H1 (cell line): Measurements from ENCODE around the gene ODC1. TPM values are rescaled to one million over a fixed set of nuclear protein-coding genes. Genes with fewer than 3 reads are reported as not detected.

Experiments
- CTCF ChIA-PET: fragments of 300-600 bp; sonication (Branson Sonifier 250); formaldehyde crosslinking; loops from one replicate; lab custom pipeline; 2021; ENCODE audit not compliant: partially characterized antibody; lab: Charles Lee
- POLR2A ChIA-PET: fragments of 300-600 bp; sonication (Branson Sonifier 250); formaldehyde crosslinking; loops from one replicate; lab custom pipeline; 2021; ENCODE audit warnings: inconsistent platforms; ENCODE audit not compliant: partially characterized antibody; lab: Charles Lee
- DNase-seq, 2 experiments: peaks; one replicate each; pipeline versions ENCODE4 v3.0.0 to v3.0.0-alpha.2; 2010 to 2022; ENCODE audit warnings: low spot score in 2 of 2, low read depth in 1 of 2, mixed read lengths in 1 of 2
- FAIRE-seq: peaks from 2 replicates; lab custom pipeline; 2011; peaks lifted over from hg19 to GRCh38; lab: Jason Lieb, UNC
- H2AFZ ChIP-seq: 2 replicates; pipeline ENCODE4 v1.8.1; 2012; ENCODE audit warnings: low read length, inconsistent platforms
- H2AK5ac ChIP-seq: 2 replicates; pipeline ENCODE4 v1.6.1; 2013; ENCODE audit warnings: low read depth, low read length
- H2BK120ac ChIP-seq: replicated peaks from 2 replicates; pipeline ENCODE3; 2013; ENCODE audit warnings: low read depth, low read length, inconsistent platforms
- H2BK12ac ChIP-seq: 2 replicates; pipeline ENCODE4 v1.6.1; 2013; ENCODE audit warnings: low read depth, low read length
- H2BK15ac ChIP-seq: 2 replicates; pipeline ENCODE4 v1.6.1; 2013; ENCODE audit warnings: low read length
- H2BK20ac ChIP-seq: 2 replicates; pipeline ENCODE4 v1.6.1; 2013; ENCODE audit warnings: low read length
- H2BK5ac ChIP-seq: 2 replicates; pipeline ENCODE4 v1.6.1; 2013; ENCODE audit warnings: low read depth, low read length
- H3K14ac ChIP-seq: 2 replicates; pipeline ENCODE4 v1.6.1; 2013; ENCODE audit warnings: inconsistent platforms; ENCODE audit not compliant: insufficient read length
- H3K18ac ChIP-seq: 2 replicates; pipeline ENCODE4 v1.6.1; 2013; ENCODE audit warnings: low read length; ENCODE audit errors: extremely low read depth
- H3K23ac ChIP-seq: 2 replicates; pipeline ENCODE4 v1.6.1; 2013; ENCODE audit warnings: inconsistent platforms; ENCODE audit not compliant: insufficient read length
- H3K23me2 ChIP-seq: 2 replicates; pipeline ENCODE4 v1.6.1; 2013; ENCODE audit warnings: low read depth, low read length
- H3K27ac ChIP-seq: 2 replicates; pipeline ENCODE4 v1.6.1; 2011; ENCODE audit warnings: low read depth, low read length, inconsistent platforms
- H3K27me3 ChIP-seq, 4 experiments: replicated peaks in 1 of 4; 1 replicate in 1 of 4; 2 replicates in 3 of 4; pipeline versions ENCODE4 v1.6.1 to v1.8.1; 2011 to 2013; ENCODE audit warnings: low read length in 3 of 4, mild to moderate bottlenecking in 3 of 4, inconsistent platforms in 2 of 4, mixed read lengths in 2 of 4, moderate library complexity in 1 of 4; ENCODE audit not compliant: control insufficient read depth in 3 of 4, insufficient read depth in 3 of 4; ENCODE audit errors: extremely low read depth in 1 of 4
- H3K36me3 ChIP-seq, 4 experiments: 2 replicates each; pipeline versions ENCODE4 v1.6.1 to v1.8.1; 2011 to 2013; ENCODE audit warnings: mild to moderate bottlenecking in 4 of 4, low read length in 3 of 4, moderate library complexity in 2 of 4, control low read depth in 1 of 4, inconsistent platforms in 1 of 4; ENCODE audit not compliant: insufficient read depth in 4 of 4, control insufficient read depth in 2 of 4
- H3K4ac ChIP-seq: replicated peaks from 2 replicates; pipeline ENCODE3; 2013; ENCODE audit warnings: low read length, low read depth, mixed read lengths, inconsistent platforms; ENCODE audit not compliant: insufficient read length
- H3K4me1 ChIP-seq, 4 experiments: replicated peaks in 1 of 4; 1 replicate in 1 of 4; 2 replicates in 3 of 4; pipeline versions ENCODE4 v1.6.1 to v1.8.1; 2011 to 2013; ENCODE audit warnings: low read length in 3 of 4, inconsistent platforms in 2 of 4, mixed read lengths in 1 of 4; ENCODE audit not compliant: insufficient read depth in 4 of 4, control insufficient read depth in 3 of 4
- H3K4me2 ChIP-seq, 2 experiments: 2 replicates each; pipeline versions ENCODE4 v1.6.1 to v1.8.1; 2011 to 2013; ENCODE audit warnings: low read depth in 2 of 2, low read length in 2 of 2, control low read depth in 1 of 2, inconsistent platforms in 1 of 2, mild to moderate bottlenecking in 1 of 2; ENCODE audit not compliant: insufficient read depth in 1 of 2
- H3K4me3 ChIP-seq, 4 experiments: fragments of 200-600, 300-600 bp in 1 of 4; sonication (generic), shearing (Covaris generic), sonication (Bioruptor Twin) in 1 of 4; 2 replicates each; pipeline versions ENCODE4 v1.5.1 to v1.8.1; 2011 to 2016; ENCODE audit warnings: low read length in 4 of 4, low read depth in 3 of 4, control low read depth in 2 of 4, inconsistent platforms in 2 of 4, mild to moderate bottlenecking in 2 of 4, mixed read lengths in 1 of 4, moderate library complexity in 1 of 4; ENCODE audit not compliant: insufficient read depth in 2 of 4; ENCODE audit errors: extremely low read depth in 1 of 4
- H3K56ac ChIP-seq: replicated peaks from 2 replicates; pipeline ENCODE3; 2013; ENCODE audit warnings: low read depth, mild to moderate bottlenecking, mixed read lengths, low read length, inconsistent platforms; ENCODE audit not compliant: insufficient read length
- H3K79me1 ChIP-seq: 2 replicates; pipeline ENCODE4 v1.6.1; 2013; ENCODE audit warnings: low read depth, low read length, control low read depth
- H3K79me2 ChIP-seq, 2 experiments: 2 replicates each; pipeline versions ENCODE4 v1.6.1 to v1.8.1; 2012 to 2013; ENCODE audit warnings: low read length in 2 of 2, mild to moderate bottlenecking in 2 of 2, inconsistent platforms in 1 of 2; ENCODE audit not compliant: insufficient read depth in 2 of 2, control insufficient read depth in 1 of 2
- H3K9ac ChIP-seq, 4 experiments: replicated peaks in 1 of 4; 1 replicate in 1 of 4; 2 replicates in 3 of 4; pipeline versions ENCODE4 v1.6.1 to v1.8.1; 2011 to 2013; ENCODE audit warnings: low read depth in 3 of 4, low read length in 3 of 4, control low read depth in 2 of 4, mild to moderate bottlenecking in 2 of 4, moderate library complexity in 2 of 4, inconsistent platforms in 1 of 4; ENCODE audit errors: extremely low read depth in 1 of 4
- H3K9me3 ChIP-seq, 2 experiments: 2 replicates each; pipeline versions ENCODE4 v1.6.1 to v1.8.1; 2012 to 2013; ENCODE audit warnings: mild to moderate bottlenecking in 2 of 2, moderate library complexity in 2 of 2, control low read depth in 1 of 2, inconsistent platforms in 1 of 2, low read depth in 1 of 2, low read length in 1 of 2, mixed read lengths in 1 of 2; ENCODE audit not compliant: insufficient read depth in 2 of 2
- H4K20me1 ChIP-seq, 2 experiments: replicated peaks in 1 of 2; 2 replicates each; pipeline versions ENCODE3 to v1.8.1; 2011 to 2013; ENCODE audit warnings: inconsistent platforms in 2 of 2, low read length in 2 of 2, mild to moderate bottlenecking in 1 of 2; ENCODE audit not compliant: insufficient read depth in 2 of 2, control insufficient read depth in 1 of 2
- H4K5ac ChIP-seq: 2 replicates; pipeline ENCODE4 v1.6.1; 2013; ENCODE audit warnings: low read length, low read depth, mixed read lengths, inconsistent platforms; ENCODE audit not compliant: insufficient read length
- H4K8ac ChIP-seq: 2 replicates; pipeline ENCODE4 v1.8.0; 2013; ENCODE audit warnings: mild to moderate bottlenecking, moderate library complexity, low read length, inconsistent platforms; ENCODE audit not compliant: insufficient read depth; ENCODE audit errors: extremely low read depth
- H4K91ac ChIP-seq: replicated peaks from 2 replicates; pipeline ENCODE3; 2013; ENCODE audit warnings: low read length, mixed read lengths, inconsistent platforms; ENCODE audit not compliant: insufficient read length
- CEBPB ChIP-seq: IDR thresholded peaks from 2 replicates; pipeline ENCODE4 v1.6.1; 2012; ENCODE audit warnings: low read depth, low read length
- CREB1 ChIP-seq: IDR thresholded peaks from 2 replicates; pipeline ENCODE4 v1.6.1; 2012; ENCODE audit warnings: inconsistent platforms
- CTBP2 ChIP-seq: IDR thresholded peaks from 2 replicates; pipeline ENCODE4 v1.7.0; 2011; ENCODE audit warnings: borderline replicate concordance, mild to moderate bottlenecking, moderate library complexity, mixed read lengths, low read length; ENCODE audit not compliant: insufficient read depth, insufficient read length
- EP300 ChIP-seq, 2 experiments: IDR thresholded peaks; 1 replicate in 1 of 2; 2 replicates in 1 of 2; pipeline ENCODE4 v1.6.1; 2011 to 2012; ENCODE audit warnings: low read depth in 2 of 2, low read length in 2 of 2, mild to moderate bottlenecking in 2 of 2, borderline replicate concordance in 1 of 2, inconsistent platforms in 1 of 2, moderate library complexity in 1 of 2
- PHF8 ChIP-seq: fragments of 200-600 bp; sonication (generic); conservative IDR thresholded peaks from 2 replicates; pipeline ENCODE4 v1.7.1; 2012; ENCODE audit warnings: low read depth, mild to moderate bottlenecking, inconsistent platforms, low read length, moderate library complexity
- RFX5 ChIP-seq: IDR thresholded peaks from 2 replicates; pipeline ENCODE4 v1.6.1; 2011; ENCODE audit warnings: low read depth, low read length, improper control_type of control experiment, borderline replicate concordance
- SAP30 ChIP-seq: fragments of 300-600 bp; sonication (generic); IDR thresholded peaks from 2 replicates; pipeline ENCODE4 v1.7.1; 2012; ENCODE audit warnings: low read length, moderate library complexity, mild to moderate bottlenecking, inconsistent platforms; ENCODE audit not compliant: insufficient read depth, insufficient replicate concordance
- SIX5 ChIP-seq: IDR thresholded peaks from 2 replicates; pipeline ENCODE4 v1.6.1; 2011; ENCODE audit warnings: mild to moderate bottlenecking, low read depth, low read length
- SP2 ChIP-seq: IDR thresholded peaks from 2 replicates; pipeline ENCODE4 v1.6.1; 2012; ENCODE audit warnings: mild to moderate bottlenecking, low read length, inconsistent platforms
- SP4 ChIP-seq: IDR thresholded peaks from 2 replicates; pipeline ENCODE4 v1.6.1; 2012; ENCODE audit warnings: low read length, inconsistent platforms
- TAF7 ChIP-seq: optimal IDR thresholded peaks from 2 replicates; pipeline ENCODE3; 2011; ENCODE audit warnings: low read depth, mild to moderate bottlenecking, inconsistent platforms, low read length, moderate library complexity, borderline replicate concordance
- WGBS, 2 experiments: shearing (Covaris generic) in 1 of 2; methylation state at CpG; one replicate each; pipeline versions ENCODE4 v1.1.6 to v1.1.7; 2013 to 2015; ENCODE audit warnings: low lambda C conversion rate in 2 of 2, mixed read lengths in 2 of 2, inconsistent platforms in 1 of 2, low coverage in 1 of 2, missing lambda C conversion rate in 1 of 2; ENCODE audit not compliant: insufficient replicate concordance in 2 of 2, insufficient coverage in 1 of 2, insufficient read length in 1 of 2; ENCODE audit errors: extremely low coverage in 1 of 2, missing lambda C conversion rate in 1 of 2; 5-methylcytosine and 5-hydroxymethylcytosine counted together
- polyA plus RNA-seq, 7 experiments: library from polyadenylated mRNA; depleted of rRNA in 3 of 7; stranded (reverse) in 5 of 7; unstranded in 2 of 7; fragments of >200 nt in 5 of 7; fragments of 200-250 nt in 2 of 7; gene quantifications; 1 replicate in 5 of 7; 2 replicates in 1 of 7; 4 replicates in 1 of 7; pipeline versions ENCODE4 v1.2.1 to v1.2.3, GENCODE V29; 2011 to 2013; ENCODE audit warnings: missing spikeins in 2 of 7, mixed read lengths in 2 of 7
- total RNA-seq: library from RNA; stranded (reverse); fragmentation: NEBNext Ultra II Directional; extraction: Animal tissue kit (Norgen Biotek cat#: 25700); gene quantifications from 2 replicates; pipeline ENCODE4 v1.2.1, GENCODE V29; 2021
- TF ChIP-seq, protein P1 (sequence below): IDR thresholded peaks from 2 replicates; pipeline ENCODE4 v1.6.1; 2012; ENCODE audit warnings: inconsistent platforms

The ODC1 gene
- total and polyA plus RNA-seq, 2 of the 8 experiments (the other 6 are each of a cell fraction or from before 2014, with no cell fraction given): 57.2 to 76.7 TPM

DNA sequence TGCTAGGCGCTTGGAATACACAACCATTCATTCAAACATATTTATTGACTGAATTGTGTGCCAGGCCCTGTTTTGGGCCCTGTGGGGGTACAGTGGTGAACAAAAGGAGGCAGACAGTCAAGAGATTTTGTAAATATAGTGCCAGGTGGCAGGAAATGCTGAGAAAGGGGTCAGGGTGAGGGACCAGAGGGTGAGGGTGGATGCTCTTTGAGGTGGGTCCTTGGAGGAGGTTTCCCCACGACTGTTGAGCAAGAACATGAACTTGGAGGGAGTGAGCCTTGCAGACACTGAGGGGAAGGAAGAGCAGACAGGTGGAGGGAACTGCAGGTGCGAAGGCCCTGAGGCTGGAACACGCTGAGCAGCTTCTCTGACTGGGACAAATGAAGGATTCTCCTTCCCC, 40.7 kb downstream of the ODC1 start:
- 89% methylated on average over 4 of the region's 4 CpGs; no CpG with 5 or more reads in 1 of the 2 experiments for WGBS, 2 experiments
- H3K14ac ChIP-seq: no peak overlapping the region
- H4K8ac ChIP-seq: no peak overlapping the region
- ChIA-PET POLR2A (interaction anchor here (1.6 kb wide), 1 partner anchor 105 kb away, joined by 5 read pairs; the partner anchor contains the start of gene HPCAL1), CTCF (interaction anchor here (0.7 to 5.5 kb wide), 25 partner anchors 8 to 281 kb away, joined by 3 to 48 read pairs (median 14); no protein-coding TSS in a partner anchor)
- no peak overlapping the region for H3K4me3 ChIP-seq
- 0 out of 4 replicates have a peak, but pooled peaks cover 0 to 2% of the 10 kb centered on the region in 2 experiments for H3K9me3 ChIP-seq
- H2BK120ac ChIP-seq: no peak overlapping the region
- H3K23me2 ChIP-seq: no peaks in the 10 kb centered on the region
- H4K20me1 ChIP-seq: no peaks in the 10 kb centered on the region
- H2AK5ac ChIP-seq: no peak overlapping the region; the same call in 1 of the 2 replicates
- no peak overlapping the region for H2BK12ac ChIP-seq
- no peak overlapping the region for H3K23ac ChIP-seq
- no peaks in the 10 kb centered on the region; a peak in 1 of 8 replicates for H3K36me3 ChIP-seq
- H3K79me2 ChIP-seq: no peaks in the 10 kb centered on the region
- H2BK15ac ChIP-seq: no peak overlapping the region
- H2BK5ac ChIP-seq: no peak overlapping the region
- DNase-seq: no peak
- no peak overlapping the region for H2AFZ ChIP-seq
- H3K18ac ChIP-seq: no peak overlapping the region
- no peak overlapping the region for H3K9ac ChIP-seq
- H4K91ac ChIP-seq: no peak overlapping the region
- no peaks in the 10 kb centered on the region; a peak in 1 of 7 replicates for H3K27me3 ChIP-seq
- no peak overlapping the region for H3K4me2 ChIP-seq
- FAIRE-seq: no peak
- no peak overlapping the region for H2BK20ac ChIP-seq
- no peak overlapping the region for H3K56ac ChIP-seq
- peaks cover 0 to 3% (median 2%) of the 10 kb centered on the region in 4 experiments; a peak in 2 of 7 replicates for H3K4me1 ChIP-seq
- no peaks in the 10 kb centered on the region for H3K79me1 ChIP-seq
- no peak overlapping the region for H3K4ac ChIP-seq
- H3K27ac ChIP-seq: no peak overlapping the region
- no peak overlapping the region for H4K5ac ChIP-seq
- TF ChIP-seq CTBP2 (no peak), EP300 (IDR thresholded peaks at IDR 0.05; ENCODE audit: borderline replicate concordance in 1 of 2, low read depth in 2 of 2, low read length in 2 of 2) (no peak), SAP30 (no peak), PHF8 (no peak), SP4 (no peak), CREB1 (no peak), TAF7 (no peak), SP2 (no peak), RFX5 (no peak), CEBPB (no peak), SIX5 (no peak)
- TF ChIP-seq, protein P1, sequence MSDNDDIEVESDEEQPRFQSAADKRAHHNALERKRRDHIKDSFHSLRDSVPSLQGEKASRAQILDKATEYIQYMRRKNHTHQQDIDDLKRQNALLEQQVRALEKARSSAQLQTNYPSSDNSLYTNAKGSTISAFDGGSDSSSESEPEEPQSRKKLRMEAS: no peak
